Right lobe of liver (tissue), 6 donors: ENCODE measurements around the gene CAP1. TPM values are rescaled to one million over a fixed set of nuclear protein-coding genes. Genes with fewer than 3 reads are reported as not detected.

Source experiments
- ATAC-seq, 4 donors: fragments of 200-7000 bp; cut with Tn5 transposase; one replicate each; pipeline ENCODE4 v1.9.1; 2020; ENCODE audit warnings: mild to moderate bottlenecking in 4 of 4, moderate library complexity in 4 of 4
- DNase-seq, 3 donors: peaks; one replicate each; pipeline ENCODE4 v3.0.0-alpha.2; 2020
- H3K27ac ChIP-seq, 3 donors: fragments of 200-600 bp; one replicate each; pipeline ENCODE4 v1.8.0; 2022
- H3K27me3 ChIP-seq, 2 donors: fragments of 200-600 bp; one replicate each; pipeline ENCODE4 v1.8.0; 2022
- H3K36me3 ChIP-seq, 4 donors: fragments of 200-600 bp; sonication (generic) in 1 of 4; one replicate each; pipeline versions ENCODE4 v1.5.1 to v1.8.0; 2017 to 2022; ENCODE audit warnings: control low read depth in 1 of 4
- H3K4me1 ChIP-seq, 4 donors: fragments of 200-600 bp; sonication (generic) in 1 of 4; one replicate each; pipeline versions ENCODE4 v1.5.1 to v1.8.0; 2017 to 2022; ENCODE audit warnings: control low read depth in 1 of 4
- H3K4me3 ChIP-seq, 3 donors: fragments of 200-600 bp; one replicate each; pipeline ENCODE4 v1.8.0; 2022
- H3K9me3 ChIP-seq, 4 donors: fragments of 200-600 bp; sonication (generic) in 1 of 4; one replicate each; pipeline versions ENCODE4 v1.5.1 to v1.8.0; 2017 to 2022; ENCODE audit warnings: control low read depth in 1 of 4
- POLR2A ChIP-seq: fragments of 450-650 bp; IDR thresholded peaks from one replicate; pipeline ENCODE4 v1.6.1; 2017; ENCODE audit warnings: antibody characterized with exemption, mild to moderate bottlenecking
- WGBS: methylation state at CpG from one replicate; pipeline ENCODE4 v1.1.6; 2018; ENCODE audit warnings: low coverage, low lambda C conversion rate; ENCODE audit not compliant: insufficient coverage; ENCODE audit errors: missing lambda C conversion rate; 5-methylcytosine and 5-hydroxymethylcytosine counted together
- intact Hi-C, 2 donors: fragments of 100-400 bp; cut with DNase I; formaldehyde crosslinking; loops; one replicate each; pipeline versions ENCODE4 v1.11.2 to v1.14.1; 2022
- total RNA-seq, 6 experiments: library from RNA; depleted of rRNA in 2 of 6; stranded (reverse); fragments of >200 nt in 2 of 6; fragmentation: NEBNext Ultra II Directional in 3 of 6; extraction: Animal tissue kit (Norgen Biotek cat#: 25700) in 3 of 6; gene quantifications; one replicate each; pipeline versions ENCODE4 v1.1.0 to v1.2.4, GENCODE V29; 2016 to 2023
- TF ChIP-seq, protein P1 (sequence below), 4 donors: fragments of 200-600 bp in 3 of 4; fragments of 450-650 bp in 1 of 4; IDR thresholded peaks; one replicate each; pipeline versions ENCODE4 v1.5.1 to v1.8.0; 2016 to 2022; ENCODE audit warnings: antibody characterized with exemption in 4 of 4, mild to moderate bottlenecking in 2 of 4
- donor health status: DM: no; HTN: yes; CAD: no.
- donor health status: DM: no; HTN: no; CAD: no.
- donor health status: DM: no; HTN: no; CAD: no.
- donor health status: DM: no; HTN: yes; CAD: no.
- donor health status: DM: no; HTN: yes; CAD: no.

Gene CAP1
- total RNA-seq, 6 experiments from 2014 or later: 93.1 to 152 (median 128) TPM

DNA sequence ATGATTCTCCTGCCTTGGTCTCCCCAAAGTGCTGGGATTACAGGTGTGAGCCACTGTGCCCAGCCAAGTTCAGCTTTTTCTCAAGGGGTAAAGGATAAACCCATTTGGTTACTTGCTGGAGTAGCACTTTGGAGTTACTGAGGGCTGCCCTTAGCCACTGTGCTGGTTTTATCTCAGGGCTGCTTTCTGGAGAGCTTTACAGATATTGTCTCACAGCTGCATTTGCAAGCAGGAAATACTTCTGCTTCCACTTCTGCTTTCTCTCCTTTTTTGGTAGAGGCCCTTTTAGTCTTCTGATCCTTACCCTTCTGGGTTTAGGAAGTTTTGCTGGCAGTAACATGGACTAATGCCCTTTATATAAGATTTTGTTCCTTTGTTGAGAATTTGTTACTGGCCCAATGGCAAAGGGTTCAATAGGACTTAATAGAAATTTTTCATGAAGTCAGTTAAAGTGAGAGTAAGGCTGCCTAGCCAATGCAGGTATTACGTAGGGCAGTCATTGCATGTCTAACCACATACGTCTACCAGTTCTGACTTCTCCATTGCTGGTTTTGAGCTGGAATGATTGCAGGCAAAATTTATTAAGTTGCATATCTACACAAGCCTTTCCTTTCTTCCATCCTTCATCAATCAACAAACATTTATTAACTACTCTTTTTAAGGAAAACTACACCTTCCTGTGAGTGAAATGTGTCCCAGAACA is 24.4 kb downstream of the CAP1 start:
- DNase-seq: no peak
- Histone ChIP-seq H3K4me3 (no peak overlapping the region), H3K9me3 (no peaks in the 10 kb centered on the region), H3K4me1 (no peaks in the 10 kb centered on the region), H3K27ac (peak overlapping the region in 1 of 3 donors; percentile 30), H3K36me3 (peaks cover 12 to 93% (median 55%) of the 10 kb centered on the region in 4 donors), H3K27me3 (no peaks in the 10 kb centered on the region)
- peak; percentile 40 to 69 (median 52) for ATAC-seq
- no peak for TF ChIP-seq POLR2A
- TF ChIP-seq, protein P1, sequence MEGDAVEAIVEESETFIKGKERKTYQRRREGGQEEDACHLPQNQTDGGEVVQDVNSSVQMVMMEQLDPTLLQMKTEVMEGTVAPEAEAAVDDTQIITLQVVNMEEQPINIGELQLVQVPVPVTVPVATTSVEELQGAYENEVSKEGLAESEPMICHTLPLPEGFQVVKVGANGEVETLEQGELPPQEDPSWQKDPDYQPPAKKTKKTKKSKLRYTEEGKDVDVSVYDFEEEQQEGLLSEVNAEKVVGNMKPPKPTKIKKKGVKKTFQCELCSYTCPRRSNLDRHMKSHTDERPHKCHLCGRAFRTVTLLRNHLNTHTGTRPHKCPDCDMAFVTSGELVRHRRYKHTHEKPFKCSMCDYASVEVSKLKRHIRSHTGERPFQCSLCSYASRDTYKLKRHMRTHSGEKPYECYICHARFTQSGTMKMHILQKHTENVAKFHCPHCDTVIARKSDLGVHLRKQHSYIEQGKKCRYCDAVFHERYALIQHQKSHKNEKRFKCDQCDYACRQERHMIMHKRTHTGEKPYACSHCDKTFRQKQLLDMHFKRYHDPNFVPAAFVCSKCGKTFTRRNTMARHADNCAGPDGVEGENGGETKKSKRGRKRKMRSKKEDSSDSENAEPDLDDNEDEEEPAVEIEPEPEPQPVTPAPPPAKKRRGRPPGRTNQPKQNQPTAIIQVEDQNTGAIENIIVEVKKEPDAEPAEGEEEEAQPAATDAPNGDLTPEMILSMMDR (IDR thresholded peaks at IDR 0.05): no peak
- intact Hi-C loops: no loop called here
- WGBS: 56% methylated on average over 2 of the region's 2 CpGs

DNA sequence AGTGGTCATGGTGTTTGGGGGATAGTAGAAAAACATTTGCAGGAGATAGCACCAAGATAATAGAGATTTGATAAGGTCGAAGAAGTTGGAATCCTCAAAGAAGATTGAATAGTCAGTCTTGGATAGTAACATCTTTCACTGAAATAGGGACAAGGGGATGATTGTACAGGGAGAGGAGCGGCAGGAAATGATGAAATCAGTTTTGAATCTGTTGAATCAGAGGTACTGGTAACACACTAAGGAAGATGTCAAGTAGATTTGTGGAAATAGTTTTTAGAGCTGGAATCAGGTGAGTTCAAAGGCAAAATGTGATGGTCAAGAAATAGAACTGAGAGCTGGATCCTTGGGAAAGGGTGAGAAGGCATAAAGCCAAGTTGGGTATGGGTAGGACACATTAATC is 26.5 kb downstream of the CAP1 start:
- ATAC-seq (no peak), DNase-seq (no peak)
- no peak overlapping the region for H3K27ac ChIP-seq
- TF ChIP-seq POLR2A: no peak
- TF ChIP-seq, protein P1 (IDR thresholded peaks at IDR 0.05): no peak
- intact Hi-C loops: no loop called here
- H3K4me3 ChIP-seq: no peak overlapping the region
- peaks cover 15 to 96% (median 64%) of the 10 kb centered on the region in 4 donors for H3K36me3 ChIP-seq
- no peaks in the 10 kb centered on the region for H3K4me1 ChIP-seq
- 81% methylated on average over 2 of the region's 2 CpGs for WGBS
- H3K27me3 ChIP-seq: no peaks in the 10 kb centered on the region
- H3K9me3 ChIP-seq: no peaks in the 10 kb centered on the region

DNA sequence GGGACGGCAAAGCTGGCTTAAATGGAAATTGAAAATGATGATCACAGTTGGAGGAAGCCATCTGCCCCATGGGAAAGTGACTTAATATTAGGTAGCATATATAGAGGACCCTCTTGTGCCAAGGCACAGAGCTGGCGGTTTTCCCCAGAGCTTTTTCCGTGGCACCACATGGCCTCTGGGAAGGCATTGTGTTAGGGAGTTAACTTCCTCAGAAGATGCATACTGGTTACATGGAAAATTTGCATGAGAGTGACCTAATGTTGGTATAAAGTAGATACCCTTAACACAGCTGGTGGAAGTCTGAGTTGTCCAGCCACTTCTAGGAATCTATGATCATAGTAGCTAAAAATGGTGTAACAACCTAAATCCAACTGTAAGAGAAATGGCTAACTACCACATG is 27.3 kb downstream of the CAP1 start:
- no peak for TF ChIP-seq POLR2A
- H3K9me3 ChIP-seq: no peaks in the 10 kb centered on the region
- no peak overlapping the region for H3K27ac ChIP-seq
- 100% methylated on average over 2 of the region's 3 CpGs for WGBS
- no peak overlapping the region for H3K4me3 ChIP-seq
- DNase-seq (no peak), ATAC-seq (no peak)
- intact Hi-C loops: no loop called here
- no peaks in the 10 kb centered on the region for H3K4me1 ChIP-seq
- H3K27me3 ChIP-seq: no peaks in the 10 kb centered on the region
- peaks cover 16 to 99% (median 68%) of the 10 kb centered on the region in 4 donors for H3K36me3 ChIP-seq

DNA sequence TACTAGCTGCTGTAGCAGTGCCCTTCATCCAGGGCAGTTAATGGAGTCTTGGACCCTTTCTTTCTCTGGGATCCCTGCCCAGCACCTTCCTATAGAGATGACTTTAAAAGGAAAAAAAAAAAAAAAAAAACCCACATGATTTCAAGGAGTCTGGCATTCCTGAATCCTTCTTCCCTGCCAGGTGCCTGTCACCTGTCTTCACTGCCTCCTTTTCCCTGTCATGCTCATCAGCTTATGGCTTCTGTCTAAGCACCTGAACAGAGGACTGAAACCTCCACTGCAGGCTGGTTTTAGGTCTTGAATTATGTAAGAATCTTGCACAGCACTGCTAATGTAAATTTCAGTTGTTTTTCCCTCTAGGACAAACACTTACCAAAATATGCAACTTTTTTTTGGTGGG is 31.6 kb downstream of the CAP1 start:
- Histone ChIP-seq H3K36me3 (peaks cover 5 to 71% (median 45%) of the 10 kb centered on the region in 4 donors), H3K4me3 (no peak overlapping the region), H3K27me3 (no peaks in the 10 kb centered on the region), H3K27ac (no peak overlapping the region), H3K9me3 (no peaks in the 10 kb centered on the region), H3K4me1 (no peaks in the 10 kb centered on the region)
- ATAC-seq (no peak), DNase-seq (no peak)
- TF ChIP-seq, protein P1 (IDR thresholded peaks at IDR 0.05): no peak
- TF ChIP-seq POLR2A: no peak
- intact Hi-C loops: no loop called here

DNA sequence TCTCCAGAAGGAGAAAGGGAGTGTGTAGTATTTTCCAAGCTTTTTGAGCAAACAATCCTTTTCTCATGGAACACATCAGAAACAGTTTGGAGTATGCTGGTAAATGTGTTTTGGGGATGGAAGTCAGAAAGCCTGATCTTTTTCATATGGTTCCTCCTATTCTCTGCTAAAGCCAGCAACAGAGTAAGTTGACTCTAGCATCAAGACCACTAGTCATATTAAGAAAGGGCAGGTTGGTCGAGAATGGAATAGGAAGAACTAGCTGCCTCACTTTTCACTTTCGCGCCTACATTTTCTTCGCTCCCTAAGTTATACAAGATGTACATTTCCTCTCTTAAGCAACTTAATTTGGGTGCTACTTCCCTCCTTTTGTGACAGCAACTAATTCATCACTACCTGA is 32.5 kb downstream of the CAP1 start:
- no peaks in the 10 kb centered on the region for H3K4me1 ChIP-seq
- DNase-seq (no peak), ATAC-seq (no peak)
- no peak overlapping the region for H3K27ac ChIP-seq
- WGBS: 87% methylated on average over 4 of the region's 4 CpGs
- TF ChIP-seq, protein P1 (IDR thresholded peaks at IDR 0.05): no peak
- TF ChIP-seq POLR2A: no peak
- H3K36me3 ChIP-seq: peaks cover 5 to 68% (median 39%) of the 10 kb centered on the region in 4 donors
- no peaks in the 10 kb centered on the region for H3K9me3 ChIP-seq
- H3K27me3 ChIP-seq: no peaks in the 10 kb centered on the region
- H3K4me3 ChIP-seq: no peak overlapping the region
- intact Hi-C loops: no loop called here
